Measurements from ENCODE around the gene CIART. TPM values are rescaled to one million over a fixed set of nuclear protein-coding genes. Genes with fewer than 3 reads are reported as not detected.
"Not testable (repeated sequence)": the region's sequence is repeated elsewhere in the genome, so short reads cannot be mapped to it uniquely, and the experiment has no call there.

Gene CIART, protein sequence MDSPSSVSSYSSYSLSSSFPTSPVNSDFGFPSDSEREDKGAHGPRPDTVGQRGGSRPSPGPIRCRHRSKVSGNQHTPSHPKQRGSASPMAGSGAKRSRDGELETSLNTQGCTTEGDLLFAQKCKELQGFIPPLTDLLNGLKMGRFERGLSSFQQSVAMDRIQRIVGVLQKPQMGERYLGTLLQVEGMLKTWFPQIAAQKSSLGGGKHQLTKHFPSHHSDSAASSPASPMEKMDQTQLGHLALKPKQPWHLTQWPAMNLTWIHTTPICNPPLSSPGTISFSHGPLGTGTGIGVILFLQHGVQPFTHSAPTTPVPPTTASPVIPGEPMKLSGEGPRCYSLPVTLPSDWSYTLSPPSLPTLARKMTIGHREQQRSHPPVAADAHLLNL
- 11.8 and 12.0 TPM in 2 replicates for total RNA-seq (2014; rRNA removed; shearing (Covaris generic))

DNA sequence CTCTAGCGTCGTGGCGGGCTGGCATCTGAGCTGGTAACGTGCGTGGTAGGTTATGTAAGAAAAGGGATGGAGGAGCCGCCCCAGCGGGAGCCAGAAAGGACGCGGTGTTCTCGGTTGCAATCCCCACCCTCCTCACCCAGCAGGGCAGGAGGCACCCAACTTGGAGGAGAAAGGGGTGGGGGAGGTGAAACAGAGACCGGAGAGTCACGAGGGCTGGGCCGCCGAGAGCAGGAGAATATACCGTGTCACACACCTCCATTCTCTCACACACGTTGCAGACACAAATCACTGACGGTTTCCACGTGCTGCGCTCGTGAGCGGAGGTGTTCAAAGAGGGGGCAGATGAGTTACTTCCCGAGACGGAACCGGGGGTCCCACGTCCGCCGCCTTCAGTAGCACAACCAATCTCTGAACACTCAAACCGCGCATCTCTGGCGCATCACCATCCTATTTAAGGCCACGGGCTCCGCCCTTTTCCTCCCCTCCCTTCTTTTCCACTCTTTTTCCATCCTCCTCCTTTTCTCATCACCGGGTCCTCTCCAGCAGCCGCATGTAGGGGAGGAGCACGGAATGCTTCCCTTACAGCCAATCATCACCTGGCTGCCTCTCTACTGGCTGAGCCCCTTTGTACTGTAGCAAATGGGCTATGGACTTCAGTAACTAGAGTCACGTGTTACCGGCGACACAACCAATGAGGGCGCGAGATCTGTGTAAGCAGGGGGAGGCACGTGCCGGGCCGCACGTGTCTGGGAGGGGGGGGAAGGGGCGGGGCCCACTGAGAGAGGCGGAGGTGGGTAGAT is at the start of gene CIART:
TSS of gene CIART (plus strand) at position 797 of the 800 bp plus-strand sequence. CDS start 714 bp downstream, outside the sequence.
- DNase-seq (ENCODE audit: low read depth), result peak; percentile 98

DNA sequence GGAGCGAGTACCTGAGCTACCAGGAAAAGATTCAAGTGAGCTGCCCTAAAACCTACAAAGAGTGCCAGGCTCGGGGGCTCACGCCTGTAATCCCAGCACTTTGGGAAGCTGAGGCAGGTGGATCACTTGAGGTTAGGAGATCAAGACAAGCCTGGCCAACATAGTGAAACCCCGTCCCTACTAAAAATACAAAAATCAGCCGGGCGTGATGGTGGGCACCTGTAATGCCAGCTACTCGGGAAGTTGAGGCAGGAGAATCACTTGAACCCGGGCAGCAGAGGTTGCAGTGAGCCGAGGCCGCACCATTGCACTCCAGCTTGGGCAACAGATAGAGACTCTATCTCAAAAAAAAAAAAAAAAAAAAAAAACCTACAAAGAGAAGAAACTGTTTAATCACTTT is 49.4 kb upstream of the CIART start:
- DNase-seq (ENCODE audit: low read depth), result not testable (repeated sequence)

DNA sequence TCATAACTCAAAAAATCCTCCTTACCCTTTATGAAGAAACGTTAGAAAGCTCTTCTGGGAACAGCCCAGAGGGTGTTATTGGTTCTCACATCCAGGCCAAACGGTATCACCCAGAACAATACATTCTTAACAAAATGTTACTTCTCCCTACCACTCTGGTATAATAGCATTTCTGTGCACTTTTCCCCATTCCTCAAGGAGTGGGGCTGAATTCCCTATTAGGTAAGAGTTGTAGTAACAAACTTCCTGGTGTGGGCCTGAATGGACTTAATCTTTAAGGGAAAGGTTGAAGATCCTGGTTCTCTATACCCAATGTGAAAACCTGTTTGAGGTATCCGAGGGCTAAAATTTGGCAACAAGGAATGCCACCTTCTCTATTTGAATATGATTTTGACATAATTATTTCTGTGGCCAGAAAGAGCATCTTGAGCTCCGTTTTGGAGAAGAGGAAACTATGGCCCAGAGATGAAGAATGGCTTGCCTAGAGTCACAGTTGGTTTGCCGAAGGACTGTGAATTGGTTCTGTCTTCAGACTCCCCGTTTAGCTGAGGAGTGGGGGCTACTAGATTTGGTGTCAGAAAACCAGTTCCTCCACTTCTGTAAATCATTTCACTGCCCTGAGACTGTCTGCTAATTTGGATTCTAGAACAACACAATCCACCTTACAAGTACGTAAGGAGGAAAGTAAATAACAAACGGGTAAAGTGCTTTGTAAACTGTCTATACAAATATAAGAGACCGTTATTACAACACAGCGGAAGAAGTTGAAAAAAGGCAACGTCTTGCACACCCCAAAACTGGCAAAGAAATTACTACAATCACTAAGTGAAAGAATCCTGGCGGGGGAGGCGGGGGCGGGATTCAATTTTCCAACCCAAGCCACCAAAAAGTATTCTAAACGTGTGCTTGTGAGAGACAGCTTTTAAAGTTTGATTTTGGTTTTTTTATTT is 48.7 kb upstream of the CIART start:
- no peak for DNase-seq (ENCODE audit: low read depth)

DNA sequence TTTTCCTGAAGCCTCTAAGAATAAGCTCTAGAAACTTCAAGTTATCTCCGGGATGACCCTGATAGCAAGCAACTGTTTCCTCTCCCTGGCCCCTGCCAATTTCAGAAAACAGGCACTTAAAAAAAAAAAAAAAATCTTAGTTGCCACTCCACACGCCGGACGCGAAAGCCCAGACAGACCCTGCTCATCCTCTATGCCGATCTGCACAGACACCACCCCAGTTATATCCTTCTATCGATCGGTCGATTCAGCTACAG is 48.1 kb upstream of the CIART start:
- no peak for DNase-seq (ENCODE audit: low read depth)

DNA sequence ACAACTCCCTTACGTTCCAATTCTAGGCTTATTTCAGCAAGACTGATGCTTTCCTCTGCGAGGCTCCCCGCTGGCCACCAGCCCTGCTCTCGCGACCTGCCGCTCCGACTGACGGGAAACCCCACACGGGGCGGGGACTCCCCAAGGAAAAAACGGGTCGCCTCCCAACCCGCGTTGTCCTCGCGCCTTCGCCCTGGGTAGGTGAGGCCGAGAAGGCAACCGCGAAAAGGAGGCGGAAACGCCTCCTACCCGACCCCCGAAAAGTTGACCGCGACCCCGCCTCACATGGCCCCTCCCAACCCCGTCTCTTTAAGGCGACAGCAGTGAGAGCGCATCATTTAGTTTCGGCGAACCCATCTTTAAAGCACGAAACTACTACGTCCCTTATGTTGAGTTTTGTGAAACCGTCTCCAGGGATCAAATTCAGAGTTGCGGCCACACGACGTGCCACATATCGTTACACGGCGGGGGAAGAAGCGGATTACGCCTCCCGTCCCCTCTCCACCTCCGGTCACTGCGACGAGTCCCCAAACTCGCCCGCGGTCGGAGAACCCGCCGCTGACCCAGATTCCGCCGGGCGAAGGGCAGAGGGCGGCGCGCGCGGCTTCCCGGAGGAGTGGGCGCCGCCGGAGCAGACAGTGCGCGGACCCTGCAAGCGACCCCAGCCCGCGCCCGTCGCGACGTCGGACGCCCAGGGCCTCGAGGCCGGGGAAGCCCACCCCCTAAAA is 47.6 kb upstream of the CIART start:
- DNase-seq (ENCODE audit: low read depth), result peak; percentile 83

DNA sequence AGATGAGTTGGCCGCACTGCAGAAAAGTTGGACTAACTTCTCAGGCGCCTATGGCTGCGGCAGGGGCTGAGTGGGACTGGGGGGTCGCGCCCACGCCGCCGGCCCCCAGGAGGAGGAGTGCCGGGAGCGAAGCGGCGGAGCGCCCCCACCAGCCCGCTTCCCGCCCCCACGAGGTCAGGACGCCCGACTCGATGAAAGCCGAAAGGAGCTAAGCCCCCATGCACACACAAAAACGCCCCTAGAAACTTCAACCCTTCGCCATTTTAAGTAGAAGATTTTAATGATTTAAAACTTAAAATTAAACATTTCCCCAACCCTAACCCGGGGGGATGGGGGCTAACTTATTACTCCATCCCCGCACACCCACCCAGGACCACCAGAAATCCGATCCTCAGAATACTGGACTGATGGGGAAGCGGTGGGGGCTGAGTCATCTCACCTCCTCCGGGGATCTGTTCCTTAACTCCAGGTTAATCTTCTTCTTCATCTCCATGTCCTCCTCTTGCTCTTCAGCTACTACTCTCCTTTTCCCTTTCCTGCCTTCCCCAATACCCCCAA is 47.0 kb upstream of the CIART start:
- DNase-seq (ENCODE audit: low read depth), result no peak

DNA sequence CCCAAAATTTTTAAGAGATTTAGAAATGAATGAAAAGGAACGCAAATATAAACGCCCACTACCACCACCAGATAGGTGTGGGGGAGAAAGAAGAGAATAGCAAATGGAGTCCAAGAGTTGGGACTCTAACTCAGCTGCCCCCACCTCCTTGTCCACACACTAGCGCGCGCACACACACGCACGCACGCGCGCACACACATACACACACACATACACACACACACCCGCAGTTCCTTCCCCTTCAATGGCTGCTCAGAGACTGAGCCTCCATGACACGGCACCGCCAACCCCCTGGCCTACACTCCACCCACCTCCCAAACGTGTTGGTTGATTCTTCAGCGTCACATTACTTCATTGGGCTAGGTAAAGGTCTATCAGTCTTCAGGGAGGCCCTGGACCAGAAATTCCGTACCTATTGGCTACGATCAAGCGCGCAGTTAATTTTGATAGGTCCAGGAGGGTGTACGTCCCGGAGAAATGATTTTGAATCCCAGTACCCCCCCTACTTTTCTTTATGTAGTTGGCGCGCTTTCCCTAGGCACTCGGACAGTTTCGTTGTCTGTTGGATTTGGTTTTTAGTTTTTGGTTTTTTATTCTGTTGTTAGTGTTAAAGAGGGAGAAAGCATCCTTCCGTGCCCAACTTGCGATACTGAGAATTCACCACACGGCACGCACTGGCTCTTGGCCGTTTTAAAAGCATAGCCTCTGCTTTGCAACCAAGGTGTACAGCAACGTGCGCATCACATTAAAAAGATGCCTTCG is 46.3 kb upstream of the CIART start, which contains the start of gene ANP32E:
TSS of gene ANP32E (minus strand) at position 261 of the 762 bp plus-strand sequence. CDS start 326 bp downstream, outside the sequence.
- peak; percentile 100 for DNase-seq (ENCODE audit: low read depth)

DNA sequence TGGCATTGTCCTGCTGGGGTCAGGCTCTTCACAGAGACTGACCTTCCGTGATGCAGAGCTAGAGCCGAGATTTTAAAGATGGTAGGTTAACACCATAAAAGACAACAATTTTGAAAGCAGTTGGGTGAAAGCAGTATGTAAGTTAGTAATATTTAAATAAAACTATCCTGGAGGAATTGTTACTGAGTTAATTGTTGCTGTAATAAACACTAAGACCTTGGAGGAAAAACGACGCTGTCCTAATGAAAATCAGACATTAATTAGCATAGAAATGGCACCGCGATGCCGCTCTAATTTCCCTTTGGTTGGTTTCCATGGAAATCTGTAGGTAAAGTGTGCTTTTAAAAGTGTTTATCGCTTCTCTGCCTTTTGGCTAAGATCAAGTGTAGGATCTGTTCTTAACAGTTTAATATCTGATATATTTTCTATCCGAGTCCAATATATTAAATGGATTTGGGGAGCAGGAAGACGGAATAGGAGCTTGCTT is 45.7 kb upstream of the CIART start:
- DNase-seq (ENCODE audit: low read depth), result no peak

DNA sequence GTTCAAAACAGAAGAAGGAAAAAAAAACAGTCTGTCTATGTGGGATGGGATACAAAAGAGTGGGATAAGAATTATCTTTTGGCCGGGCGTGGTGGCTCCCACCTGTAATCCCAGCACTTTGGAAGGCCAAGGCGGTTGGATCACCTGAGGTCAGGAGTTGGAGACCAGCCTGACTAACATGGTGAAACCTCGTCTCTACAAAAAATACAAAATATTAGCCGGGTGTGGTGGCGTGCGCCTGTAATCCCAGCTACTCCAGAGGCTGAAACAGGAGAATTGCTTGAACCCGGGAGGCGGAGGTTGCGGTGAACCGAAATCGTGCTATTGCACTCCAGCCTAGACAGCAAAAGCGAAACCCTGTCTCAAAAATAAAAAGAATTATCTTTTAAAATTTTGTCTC is 45.2 kb upstream of the CIART start:
- DNase-seq (ENCODE audit: low read depth), result not testable (repeated sequence)

DNA sequence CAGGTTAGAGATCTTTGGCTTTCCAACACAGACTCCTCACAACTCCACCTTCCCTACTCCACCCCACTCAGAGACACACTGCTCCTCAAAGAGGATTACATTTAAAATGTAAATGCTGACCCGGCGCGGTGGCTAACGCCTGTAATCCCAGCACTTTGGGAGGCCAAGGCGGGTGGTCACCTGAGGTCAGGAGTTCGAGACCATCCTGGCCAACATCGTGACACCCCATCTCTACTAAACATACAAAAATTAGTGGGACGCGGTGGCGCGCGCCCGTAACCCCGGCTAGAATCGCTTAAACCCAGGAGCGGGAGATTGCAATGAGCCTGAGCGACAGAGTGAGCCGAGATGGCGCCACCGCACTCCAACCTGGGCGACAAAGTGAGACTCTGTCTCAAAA is 44.6 kb upstream of the CIART start:
- no peak for DNase-seq (ENCODE audit: low read depth)

DNA sequence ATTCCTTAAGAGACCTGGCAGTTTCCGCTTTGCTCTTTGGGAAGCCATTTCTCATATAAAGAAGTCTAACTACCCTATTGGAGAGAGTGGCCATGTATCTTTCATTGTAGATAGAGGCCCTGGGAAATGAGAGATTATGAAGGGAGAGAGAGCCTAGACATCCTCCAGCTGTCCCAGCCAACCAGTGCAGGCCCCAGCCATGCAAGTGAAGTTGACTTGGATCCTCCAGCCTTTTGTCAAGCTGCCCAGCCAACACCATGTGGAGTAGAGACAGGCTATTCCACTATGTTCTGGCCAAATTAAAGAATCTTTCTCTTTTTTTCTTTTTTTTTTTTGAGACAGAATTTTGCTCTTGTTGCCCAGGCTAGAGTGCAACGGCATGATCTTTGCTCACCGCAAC is 39.4 kb upstream of the CIART start:
- no peak for DNase-seq (ENCODE audit: low read depth)

DNA sequence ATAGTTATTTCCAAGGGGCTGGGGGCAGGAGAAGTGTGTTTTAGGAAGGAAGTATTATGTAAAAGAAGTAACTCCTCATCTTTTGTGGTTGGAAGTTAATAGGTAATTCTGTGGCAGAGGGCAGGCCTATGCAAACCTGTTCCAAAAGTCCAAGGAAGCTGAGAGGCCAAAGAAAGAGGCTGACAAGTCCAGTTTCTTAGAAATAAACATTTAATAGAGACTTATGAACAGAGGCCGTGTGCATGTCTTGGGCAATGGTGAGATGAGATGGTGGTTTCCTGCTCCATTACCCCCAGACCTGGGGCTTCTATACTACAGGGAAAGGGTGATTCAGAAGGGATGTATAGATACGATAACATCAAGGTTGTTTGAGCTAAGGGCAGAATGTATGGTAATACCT is 32.4 kb upstream of the CIART start:
- no peak for DNase-seq (ENCODE audit: low read depth)

DNA sequence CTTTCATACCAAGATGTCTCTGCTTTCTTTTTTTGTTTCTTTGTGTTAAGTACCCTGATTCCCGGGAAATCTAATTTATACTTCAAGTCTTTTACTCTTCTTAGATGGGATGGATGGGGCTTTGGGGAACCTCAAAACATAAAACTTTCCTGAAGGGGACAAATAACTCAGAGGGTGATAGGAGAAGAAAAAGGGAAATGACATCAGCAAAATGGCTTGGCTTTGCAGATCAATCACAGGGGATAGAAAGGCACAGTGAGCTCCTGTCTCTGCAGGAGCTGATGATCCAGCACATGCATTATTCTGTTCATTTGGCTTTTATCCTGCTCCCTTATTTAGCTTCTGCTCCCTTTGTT is 26.2 kb upstream of the CIART start:
- DNase-seq (ENCODE audit: low read depth), result no peak

DNA sequence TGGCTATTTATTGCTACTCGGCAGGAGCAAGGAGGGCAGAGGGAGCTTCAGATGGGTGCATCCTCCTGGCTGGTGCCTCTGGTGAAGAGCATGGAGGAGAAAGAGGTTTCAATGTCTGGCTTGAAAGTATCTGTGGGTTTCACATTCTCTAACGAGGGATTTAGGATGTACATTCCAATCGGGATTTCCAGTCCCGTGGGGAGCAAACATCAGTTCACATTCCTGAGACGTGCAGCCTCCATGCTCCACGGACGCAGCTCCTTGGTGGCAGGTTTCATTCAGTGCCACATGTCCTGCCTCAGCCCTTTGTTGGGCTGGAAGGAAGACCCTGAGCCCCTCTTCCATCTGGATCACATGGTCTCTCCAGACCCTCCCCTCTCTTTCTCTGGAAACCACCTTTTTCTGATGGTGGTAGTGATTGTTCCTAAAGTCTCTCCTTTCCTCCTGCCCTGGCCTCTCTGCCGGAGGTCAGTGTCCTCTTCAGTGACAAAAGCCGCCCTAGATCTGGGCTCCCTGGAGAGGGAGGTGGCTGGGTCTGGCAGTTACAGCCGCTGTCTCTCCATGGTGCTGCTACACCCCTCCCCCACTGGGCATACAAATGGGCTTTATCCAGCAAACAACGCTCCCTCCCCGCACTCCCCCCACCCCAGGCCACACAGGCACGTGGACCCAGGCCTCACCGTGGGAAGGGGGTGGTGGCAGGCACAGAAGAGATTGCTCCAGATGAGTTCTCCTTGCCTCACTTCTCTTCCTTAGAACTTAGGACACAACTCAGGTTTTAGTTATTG is 25.6 kb upstream of the CIART start:
- DNase-seq (ENCODE audit: low read depth), result no peak

DNA sequence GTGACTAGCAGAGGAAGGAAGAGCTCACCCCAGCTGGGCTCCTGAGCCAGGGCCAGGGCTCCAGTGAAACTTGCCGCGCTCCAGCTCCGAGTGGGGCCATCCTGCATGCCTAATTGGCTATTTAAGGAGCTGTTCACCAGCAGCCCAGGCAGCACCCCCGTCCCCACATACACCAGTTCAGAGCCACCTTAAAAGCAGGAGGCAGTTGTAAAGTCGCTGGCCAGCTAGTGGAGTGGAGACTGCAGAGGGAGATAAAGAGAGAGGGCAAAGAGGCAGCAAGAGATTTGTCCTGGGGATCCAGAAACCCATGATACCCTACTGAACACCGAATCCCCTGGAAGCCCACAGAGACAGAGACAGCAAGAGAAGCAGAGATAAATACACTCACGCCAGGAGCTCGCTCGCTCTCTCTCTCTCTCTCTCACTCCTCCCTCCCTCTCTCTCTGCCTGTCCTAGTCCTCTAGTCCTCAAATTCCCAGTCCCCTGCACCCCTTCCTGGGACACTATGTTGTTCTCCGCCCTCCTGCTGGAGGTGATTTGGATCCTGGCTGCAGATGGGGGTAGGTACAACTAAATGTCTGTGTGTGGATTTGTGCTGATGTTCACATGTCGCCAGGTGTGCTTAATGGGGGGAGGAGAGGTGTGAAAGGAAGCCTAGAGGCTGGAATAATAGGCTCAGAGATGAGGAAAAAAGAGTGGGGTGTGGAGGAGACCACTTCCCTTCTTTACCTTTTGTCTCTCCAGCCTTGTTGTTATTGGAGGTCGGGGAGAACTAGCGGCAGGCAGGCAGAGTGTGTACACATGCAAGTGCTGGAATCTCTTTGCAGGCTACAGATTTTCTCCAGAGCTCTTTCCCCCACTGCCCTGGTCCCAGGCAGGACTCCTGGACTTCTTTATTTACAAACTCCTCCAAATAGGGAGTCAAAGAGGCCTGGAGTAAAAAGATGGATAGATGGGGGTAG is 24.4 kb upstream of the CIART start, which contains the start of gene CA14:
TSS of gene CA14 (plus strand) at position 151 of the 962 bp plus-strand sequence. CDS start at position 506, 355 bp downstream.
- DNase-seq (ENCODE audit: low read depth), result no peak

DNA sequence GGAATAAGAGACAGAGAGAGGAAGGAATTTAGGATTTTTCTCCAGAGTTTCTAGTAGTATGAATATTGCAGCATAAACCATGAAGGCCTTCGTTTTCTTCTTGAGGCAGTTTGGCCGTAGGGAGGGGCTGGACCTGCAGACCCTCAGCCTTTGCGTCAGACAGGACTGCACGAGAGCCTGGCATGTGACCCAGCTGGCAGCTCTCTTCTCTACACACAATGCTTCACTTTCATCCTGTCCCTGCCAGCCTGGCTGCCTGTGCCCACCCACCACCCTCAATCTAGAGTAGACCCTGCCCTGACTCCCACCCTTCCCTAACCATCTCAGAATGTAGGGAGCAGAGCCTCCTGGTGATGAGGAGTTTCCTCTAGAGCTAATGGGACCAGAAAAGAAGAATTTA is 23.1 kb upstream of the CIART start:
- DNase-seq (ENCODE audit: low read depth), result no peak

DNA sequence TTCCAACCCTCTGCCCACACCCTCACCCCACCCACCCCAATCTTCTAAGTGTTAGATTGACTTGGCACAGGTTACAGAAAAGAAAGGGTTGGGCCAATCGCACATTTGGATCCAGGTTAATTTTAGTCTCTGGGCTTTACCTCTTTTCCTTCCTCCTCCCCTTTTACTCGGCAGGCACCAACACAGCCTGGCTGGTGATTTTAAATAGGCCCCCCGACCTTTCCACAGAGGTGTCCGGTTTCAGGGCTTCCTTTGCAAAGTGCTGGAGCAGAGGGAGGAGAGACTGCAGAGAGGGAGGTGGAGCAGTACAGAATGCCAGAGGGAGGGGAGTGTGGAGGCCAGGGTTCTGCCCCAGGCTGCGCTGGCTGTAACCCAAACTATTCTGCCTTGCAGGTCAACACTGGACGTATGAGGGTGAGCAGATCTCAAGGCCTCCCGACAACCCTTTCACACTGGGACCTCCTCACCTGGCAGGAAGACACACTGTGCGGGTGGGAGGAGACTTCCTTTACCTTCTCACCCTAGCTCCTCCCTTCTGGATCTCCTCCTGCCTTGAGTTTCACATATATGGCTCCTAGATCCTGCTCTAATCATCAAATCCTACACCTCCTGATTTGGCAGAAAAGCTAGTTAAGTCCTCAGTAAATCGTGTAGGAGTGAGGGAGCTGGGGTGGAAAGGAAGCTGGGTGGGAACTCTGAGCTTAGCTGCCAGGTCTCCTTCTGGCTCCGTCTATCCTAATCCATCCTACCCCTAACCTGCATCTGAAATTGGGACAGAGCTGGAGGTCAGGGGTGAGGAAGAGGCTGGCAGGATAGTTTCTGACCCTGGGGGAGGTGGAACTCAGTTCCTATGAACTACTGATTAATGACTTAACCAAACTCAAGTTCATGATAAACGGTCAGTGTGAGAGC is 22.3 kb upstream of the CIART start:
- no peak for DNase-seq (ENCODE audit: low read depth)
